HCT116 (cell line): Measurements from ENCODE around the gene OAS2.

ENCODE experiments used
- ATF3 ChIP-seq: IDR thresholded peaks from 2 replicates; pipeline ENCODE4 v1.6.1; 2012
- CEBPB ChIP-seq: IDR thresholded peaks from 2 replicates; pipeline ENCODE4 v1.6.1; 2012; ENCODE audit warnings: low read depth
- CTCF ChIP-seq, 3 experiments: fragments of 200-600 bp in 1 of 3; sonication (generic) in 1 of 3; IDR thresholded peaks in 2 of 3; conservative IDR thresholded peaks in 1 of 3; 2 replicates each; pipeline ENCODE4 v1.5.1; 2012 to 2017; ENCODE audit warnings: low read depth in 2 of 3, low read length in 2 of 3, antibody characterized with exemption in 1 of 3, borderline replicate concordance in 1 of 3, control low read depth in 1 of 3, mild to moderate bottlenecking in 1 of 3, mixed read lengths in 1 of 3, mixed run types in 1 of 3, moderate library complexity in 1 of 3; ENCODE audit not compliant: insufficient read depth in 1 of 3
- EGR1 ChIP-seq: IDR thresholded peaks from 2 replicates; pipeline ENCODE4 v1.6.1; 2012; ENCODE audit warnings: low read depth
- EZH2 ChIP-seq: fragments of 200-600 bp; sonication (generic); IDR thresholded peaks from 2 replicates; pipeline ENCODE4 v1.6.1; 2017; ENCODE audit warnings: antibody characterized with exemption, mixed run types
- FOSL1 ChIP-seq: IDR thresholded peaks from 2 replicates; pipeline ENCODE4 v1.6.1; 2012; ENCODE audit warnings: low read depth
- POLR2A ChIP-seq: IDR thresholded peaks from 2 replicates; pipeline ENCODE4 v1.7.0; 2011; ENCODE audit warnings: borderline replicate concordance; ENCODE audit not compliant: insufficient read depth, insufficient read length; ENCODE audit errors: extremely low read depth
- POLR2AphosphoS5 ChIP-seq: IDR thresholded peaks from 2 replicates; pipeline ENCODE4 v1.6.1; 2011; ENCODE audit warnings: mild to moderate bottlenecking, low read depth, low read length, moderate library complexity
- RAD21 ChIP-seq: IDR thresholded peaks from 2 replicates; pipeline ENCODE4 v1.6.1; 2012; ENCODE audit warnings: low read depth, mild to moderate bottlenecking
- SP1 ChIP-seq: IDR thresholded peaks from 2 replicates; pipeline ENCODE4 v1.6.1; 2012; ENCODE audit warnings: low read depth
- YY1 ChIP-seq: IDR thresholded peaks from 2 replicates; pipeline ENCODE4 v1.6.1; 2011; ENCODE audit warnings: low read length, low read depth, moderate library complexity, mild to moderate bottlenecking; ENCODE audit not compliant: insufficient replicate concordance; ENCODE audit errors: extremely low read depth
- ZFX ChIP-seq: fragments of 450-650 bp; IDR thresholded peaks from 2 replicates; pipeline ENCODE4 v1.6.1; 2017
- ZNF274 ChIP-seq: fragments of 200-500 bp; sonication (Bioruptor generic); IDR thresholded peaks from 2 replicates; pipeline ENCODE4 v1.6.1; 2014; ENCODE audit warnings: mild to moderate bottlenecking, low read depth, low read length, inconsistent platforms

GRCh38 chr12:113002155-113002554, 23.8 kb downstream of the OAS2 start:
- TF ChIP-seq CTCF (IDR thresholded peaks at IDR 0.05 in 2 of 3, conservative IDR thresholded peaks at IDR 0.05 in 1 of 3; ENCODE audit: borderline replicate concordance in 1 of 3, insufficient read depth in 1 of 3, low read depth in 2 of 3, low read length in 2 of 3) (peak in 1 of 3 experiments; percentile 20; a peak in 1 of 6 replicates), EGR1 (no peak), ZFX (no peak), YY1 (no peak), SP1 (no peak), RAD21 (no peak), POLR2AphosphoS5 (no peak), ZNF274 (no peak), CEBPB (no peak), EZH2 (no peak), POLR2A (no peak), ATF3 (no peak), FOSL1 (no peak)
